Neural cell (in vitro differentiated cells): ENCODE results near the gene DDX31.
A peak's percentile ranks its signal among the peaks of the same experiment; 100 is the strongest.

Experiments used
- CTCF ChIP-seq: fragments of 450-650 bp; IDR thresholded peaks from 2 replicates; pipeline ENCODE4 v1.5.1; 2014; ENCODE audit warnings: antibody characterized with exemption, mild to moderate bottlenecking, moderate library complexity; ENCODE audit not compliant: poor library complexity, severe bottlenecking
- EP300 ChIP-seq: fragments of 450-650 bp; conservative IDR thresholded peaks from 2 replicates; pipeline ENCODE4 v1.6.1; 2014; ENCODE audit warnings: antibody characterized with exemption, mild to moderate bottlenecking, moderate library complexity; ENCODE audit not compliant: poor library complexity, severe bottlenecking
- EZH2 ChIP-seq: fragments of 200-600, 300-800 bp; shearing (Covaris generic), sonication (generic); IDR thresholded peaks from 2 replicates; pipeline ENCODE4 v1.6.1; 2014; ENCODE audit warnings: antibody characterized with exemption, low read length, borderline replicate concordance, mild to moderate bottlenecking; ENCODE audit not compliant: insufficient read depth, poor library complexity, severe bottlenecking
- MXI1 ChIP-seq: fragments of 450-650 bp; conservative IDR thresholded peaks from 2 replicates; pipeline ENCODE4 v1.6.1; 2014; ENCODE audit warnings: antibody characterized with exemption, mild to moderate bottlenecking; ENCODE audit not compliant: poor library complexity, severe bottlenecking
- POLR2AphosphoS5 ChIP-seq: IDR thresholded peaks from 2 replicates; pipeline ENCODE4 v1.6.1; 2012
- RAD21 ChIP-seq: fragments of 450-650 bp; conservative IDR thresholded peaks from 2 replicates; pipeline ENCODE4 v1.6.1; 2014; ENCODE audit warnings: antibody characterized with exemption, mild to moderate bottlenecking, moderate library complexity
- REST ChIP-seq: IDR thresholded peaks from 2 replicates; pipeline ENCODE4 v1.6.1; 2012; ENCODE audit warnings: borderline replicate concordance
- SMC3 ChIP-seq: fragments of 450-650 bp; conservative IDR thresholded peaks from 2 replicates; pipeline ENCODE4 v1.6.1; 2014; ENCODE audit warnings: antibody characterized with exemption, mild to moderate bottlenecking, moderate library complexity; ENCODE audit not compliant: poor library complexity
- TAF1 ChIP-seq: IDR thresholded peaks from 2 replicates; pipeline ENCODE4 v1.6.1; 2012; ENCODE audit warnings: low read depth

GRCh38 chr9:132669698-132670456 is at the start of gene DDX31:
- TF ChIP-seq CTCF (peak; percentile 32), POLR2AphosphoS5 (peak; percentile 38), MXI1 (peak; percentile 99), EZH2 (no peak), REST (peak; percentile 72), RAD21 (peak; percentile 50), TAF1 (peak; percentile 49), SMC3 (peak; percentile 55), EP300 (peak; percentile 20)
